ENCODE data around the gene LINGO1.

Gene LINGO1

GRCh38 chr15:77604973-77605372 lies 27.7 kb downstream of the LINGO1 start:
- no peak overlapping the region for H3K27ac ChIP-seq (ENCODE audit: low read depth, low read length)
- H2AFZ ChIP-seq (ENCODE audit: low read length, unreplicated experiment) = no peak overlapping the region
- H3K4me3 ChIP-seq (ENCODE audit: low read depth, low read length) = no peak overlapping the region
- H3K36me3 ChIP-seq (ENCODE audit: insufficient read depth, low read length) = no peaks in the 10 kb centered on the region
- H3K4me1 ChIP-seq (ENCODE audit: control insufficient read depth, insufficient read depth, low read length, unreplicated experiment) = peaks cover 19% of the 10 kb centered on the region
- no peaks in the 10 kb centered on the region for H3K27me3 ChIP-seq (ENCODE audit: insufficient read depth, low read length)
- no peaks in the 10 kb centered on the region for H3K79me2 ChIP-seq (ENCODE audit: control insufficient read depth, insufficient read depth, low read length, unreplicated experiment)

DNA sequence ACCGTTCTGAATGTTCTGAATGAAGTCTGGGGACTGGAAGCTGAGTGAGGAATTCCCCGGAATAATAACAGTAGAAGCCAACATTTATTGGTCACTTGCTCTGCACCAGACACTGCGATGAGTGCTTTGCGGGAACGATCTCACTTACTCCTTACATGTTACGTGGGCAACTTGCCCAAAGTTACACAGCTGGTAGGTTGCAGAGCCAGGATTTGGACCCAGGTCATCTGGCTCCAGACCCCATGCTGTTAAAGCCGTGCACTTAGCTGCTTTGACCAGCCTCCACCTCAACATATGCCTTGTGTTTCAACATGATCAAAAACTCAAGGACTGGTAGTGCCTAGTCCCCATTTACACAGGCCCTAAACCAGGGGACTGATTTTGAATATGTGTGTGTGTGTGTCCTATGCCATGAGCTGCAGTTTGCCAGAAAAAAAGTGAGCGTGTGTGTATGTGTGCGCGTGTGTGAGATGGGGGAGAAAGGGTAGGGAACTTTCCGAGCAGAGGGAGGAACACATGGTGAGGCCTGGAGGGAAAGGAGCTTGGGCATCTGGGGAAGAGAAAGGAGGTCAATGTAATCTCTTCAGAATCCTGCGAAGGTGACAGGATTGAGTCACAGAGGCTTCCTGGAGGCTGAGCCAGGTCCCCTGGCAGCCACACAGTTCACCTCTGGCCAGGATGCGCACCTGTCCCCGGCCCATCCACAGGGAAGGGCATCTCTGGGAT lies 28.9 kb downstream of the LINGO1 start:
- no peak overlapping the region for H3K4me3 ChIP-seq (ENCODE audit: low read depth, low read length)
- peaks cover 19% of the 10 kb centered on the region for H3K4me1 ChIP-seq (ENCODE audit: control insufficient read depth, insufficient read depth, low read length, unreplicated experiment)
- no peak overlapping the region for H2AFZ ChIP-seq (ENCODE audit: low read length, unreplicated experiment)

DNA sequence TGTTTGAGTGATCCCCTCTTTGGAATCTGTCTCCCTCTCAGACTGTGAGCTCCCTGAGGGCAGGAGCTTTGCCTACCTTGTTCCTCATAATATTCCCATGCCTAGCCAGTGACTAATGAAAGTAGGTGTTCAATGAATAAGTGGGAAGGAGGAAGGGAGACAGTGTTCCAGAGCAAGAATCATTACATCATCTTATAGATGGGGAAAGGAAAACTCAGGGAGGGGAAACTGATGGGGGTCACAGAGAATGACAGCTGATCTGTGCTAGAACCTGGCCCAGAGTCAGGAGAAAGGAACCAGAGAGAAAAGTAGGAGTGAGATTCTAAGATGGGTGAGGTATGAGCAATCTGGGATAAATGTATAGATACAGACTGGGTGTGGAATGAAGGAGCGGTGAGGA lies 29.9 kb downstream of the LINGO1 start:
- H3K36me3 ChIP-seq (ENCODE audit: insufficient read depth, low read length) = no peaks in the 10 kb centered on the region
- H3K27me3 ChIP-seq (ENCODE audit: insufficient read depth, low read length) = no peaks in the 10 kb centered on the region
- no peaks in the 10 kb centered on the region for H3K79me2 ChIP-seq (ENCODE audit: control insufficient read depth, insufficient read depth, low read length, unreplicated experiment)
- no peak overlapping the region for H3K4me3 ChIP-seq (ENCODE audit: low read depth, low read length)
- peaks cover 18% of the 10 kb centered on the region for H3K4me1 ChIP-seq (ENCODE audit: control insufficient read depth, insufficient read depth, low read length, unreplicated experiment)
- H2AFZ ChIP-seq (ENCODE audit: low read length, unreplicated experiment) = no peak overlapping the region
- H3K27ac ChIP-seq (ENCODE audit: low read depth, low read length) = no peak overlapping the region

More for the DNA sequence above, 28.9 kb downstream of the LINGO1 start:
- H3K36me3 ChIP-seq (ENCODE audit: insufficient read depth, low read length) = no peaks in the 10 kb centered on the region
- no peaks in the 10 kb centered on the region for H3K79me2 ChIP-seq (ENCODE audit: control insufficient read depth, insufficient read depth, low read length, unreplicated experiment)
- H3K27me3 ChIP-seq (ENCODE audit: insufficient read depth, low read length) = no peaks in the 10 kb centered on the region
- no peak overlapping the region for H3K27ac ChIP-seq (ENCODE audit: low read depth, low read length)

DNA sequence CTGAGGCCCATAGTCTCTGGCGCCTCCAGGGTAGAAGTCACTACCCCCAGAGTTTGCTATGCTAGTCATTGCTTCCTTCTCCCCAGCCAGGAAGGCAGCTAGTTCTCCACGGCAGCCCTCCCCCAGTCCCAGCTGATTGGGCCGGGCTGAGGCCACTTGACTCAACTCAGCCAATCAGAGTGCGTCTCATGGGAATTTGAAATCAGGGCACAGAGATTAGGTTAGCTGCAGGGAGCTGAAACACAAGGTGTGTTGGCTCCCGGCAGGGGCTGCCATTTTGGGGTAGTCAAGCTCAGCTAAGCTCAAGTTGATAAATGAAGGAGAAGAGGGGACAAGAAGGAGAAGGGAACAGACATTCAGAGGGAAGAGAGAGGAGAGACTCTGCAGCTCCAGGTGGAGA lies 32.8 kb downstream of the LINGO1 start:
- no peaks in the 10 kb centered on the region for H3K36me3 ChIP-seq (ENCODE audit: insufficient read depth, low read length)
- no peak overlapping the region for H3K27ac ChIP-seq (ENCODE audit: low read depth, low read length)
- H3K4me1 ChIP-seq (ENCODE audit: control insufficient read depth, insufficient read depth, low read length, unreplicated experiment) = no peaks in the 10 kb centered on the region
- H3K27me3 ChIP-seq (ENCODE audit: insufficient read depth, low read length) = no peaks in the 10 kb centered on the region
- H2AFZ ChIP-seq (ENCODE audit: low read length, unreplicated experiment) = peak overlapping the region; percentile 14
- H3K79me2 ChIP-seq (ENCODE audit: control insufficient read depth, insufficient read depth, low read length, unreplicated experiment) = no peaks in the 10 kb centered on the region
- H3K4me3 ChIP-seq (ENCODE audit: low read depth, low read length) = no peak overlapping the region

DNA sequence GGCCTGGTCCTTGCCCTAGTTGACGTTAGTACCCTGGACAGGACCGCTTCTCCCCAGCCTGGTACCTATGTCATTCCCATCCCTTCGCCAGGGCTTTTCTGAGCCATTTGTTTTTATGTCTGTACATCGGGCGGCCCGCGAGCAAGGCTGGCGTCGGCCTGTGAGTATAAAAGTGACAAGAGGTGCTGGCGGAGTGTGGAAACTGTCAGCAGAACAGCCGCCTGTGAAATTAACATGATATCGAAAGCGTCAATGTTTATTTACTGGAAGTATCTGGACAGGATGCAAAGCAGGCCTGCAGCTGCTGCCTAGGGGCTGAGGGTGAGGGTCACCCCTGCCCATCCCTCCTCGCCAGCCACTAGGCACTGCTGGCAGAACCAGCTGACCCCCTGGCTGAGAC lies 33.4 kb downstream of the LINGO1 start:
- H3K36me3 ChIP-seq (ENCODE audit: insufficient read depth, low read length) = no peaks in the 10 kb centered on the region
- no peaks in the 10 kb centered on the region for H3K79me2 ChIP-seq (ENCODE audit: control insufficient read depth, insufficient read depth, low read length, unreplicated experiment)
- no peak overlapping the region for H3K4me3 ChIP-seq (ENCODE audit: low read depth, low read length)
- H3K4me1 ChIP-seq (ENCODE audit: control insufficient read depth, insufficient read depth, low read length, unreplicated experiment) = no peaks in the 10 kb centered on the region
- no peak overlapping the region for H3K27ac ChIP-seq (ENCODE audit: low read depth, low read length)
- peak overlapping the region; percentile 14 for H2AFZ ChIP-seq (ENCODE audit: low read length, unreplicated experiment)
- no peaks in the 10 kb centered on the region for H3K27me3 ChIP-seq (ENCODE audit: insufficient read depth, low read length)

GRCh38 chr15:77598644-77599043 lies 34.1 kb downstream of the LINGO1 start:
- Histone ChIP-seq H3K4me1 (ENCODE audit: control insufficient read depth, insufficient read depth, low read length, unreplicated experiment) (no peaks in the 10 kb centered on the region), H3K27me3 (ENCODE audit: insufficient read depth, low read length) (no peaks in the 10 kb centered on the region), H3K79me2 (ENCODE audit: control insufficient read depth, insufficient read depth, low read length, unreplicated experiment) (no peaks in the 10 kb centered on the region), H3K4me3 (ENCODE audit: low read depth, low read length) (no peak overlapping the region), H3K36me3 (ENCODE audit: insufficient read depth, low read length) (no peaks in the 10 kb centered on the region), H2AFZ (ENCODE audit: low read length, unreplicated experiment) (no peak overlapping the region), H3K27ac (ENCODE audit: low read depth, low read length) (no peak overlapping the region)

- no peak overlapping the region for H3K27ac ChIP-seq (ENCODE audit: low read depth, low read length)
- no peak overlapping the region for H3K4me3 ChIP-seq (ENCODE audit: low read depth, low read length)
- H3K4me1 ChIP-seq (ENCODE audit: control insufficient read depth, insufficient read depth, low read length, unreplicated experiment) = no peaks in the 10 kb centered on the region
- no peak overlapping the region for H2AFZ ChIP-seq (ENCODE audit: low read length, unreplicated experiment)
- no peaks in the 10 kb centered on the region for H3K79me2 ChIP-seq (ENCODE audit: control insufficient read depth, insufficient read depth, low read length, unreplicated experiment)
- no peaks in the 10 kb centered on the region for H3K36me3 ChIP-seq (ENCODE audit: insufficient read depth, low read length)
- H3K27me3 ChIP-seq (ENCODE audit: insufficient read depth, low read length) = no peaks in the 10 kb centered on the region
These were observed 34.8 kb downstream of the LINGO1 start for GRCh38 chr15:77597804-77598453.

DNA sequence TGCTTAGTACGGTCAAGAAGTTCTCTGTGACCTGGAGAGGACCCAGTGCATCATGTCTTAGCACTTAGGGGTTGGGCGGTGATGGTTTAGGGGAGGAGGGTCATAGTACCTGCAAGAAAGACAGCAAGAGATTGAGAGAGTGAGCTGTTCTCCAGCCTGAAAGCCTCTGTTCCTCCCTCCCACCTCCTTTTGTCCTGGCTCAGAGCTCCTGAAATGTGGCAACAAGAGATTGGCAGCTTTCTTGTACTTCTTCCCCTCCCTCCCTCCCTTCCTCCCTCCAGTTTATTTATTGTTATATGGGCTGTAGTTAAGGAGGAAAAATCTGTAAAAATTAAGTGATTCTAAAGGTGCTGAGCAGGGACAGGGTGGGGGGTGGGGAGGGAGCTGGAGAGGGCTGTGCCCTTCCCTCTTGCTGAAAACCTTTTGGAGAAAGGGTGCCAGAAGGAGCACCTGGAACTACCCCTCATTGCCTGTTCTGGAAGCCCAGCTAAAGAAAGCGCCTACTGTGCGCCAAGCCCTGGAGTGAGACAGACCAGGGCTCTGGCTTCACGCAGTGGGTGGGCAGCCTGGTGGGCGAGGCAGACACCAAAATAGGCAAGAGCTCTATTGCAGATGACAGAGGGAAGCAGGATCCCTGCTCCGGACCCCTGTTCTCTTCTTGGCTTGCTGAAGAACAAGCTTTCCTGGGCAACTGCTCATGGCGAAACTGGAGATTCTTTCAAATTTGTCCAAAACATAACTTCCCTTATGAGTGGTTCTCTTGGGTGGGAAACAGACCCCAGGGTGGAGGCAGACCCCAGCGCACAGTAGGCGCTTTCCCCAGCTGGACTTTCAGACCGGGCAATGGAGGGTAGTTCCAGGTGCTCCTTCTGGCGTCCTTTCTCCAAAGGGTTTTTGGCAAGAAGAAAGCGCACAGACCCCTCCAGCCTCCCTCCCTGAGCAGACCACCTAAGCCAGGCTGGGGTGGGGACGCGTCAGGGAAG lies 35.6 kb downstream of the LINGO1 start:
- Histone ChIP-seq H3K4me1 (ENCODE audit: control insufficient read depth, insufficient read depth, low read length, unreplicated experiment) (no peaks in the 10 kb centered on the region), H3K27me3 (ENCODE audit: insufficient read depth, low read length) (no peaks in the 10 kb centered on the region), H2AFZ (ENCODE audit: low read length, unreplicated experiment) (no peak overlapping the region), H3K36me3 (ENCODE audit: insufficient read depth, low read length) (no peaks in the 10 kb centered on the region), H3K79me2 (ENCODE audit: control insufficient read depth, insufficient read depth, low read length, unreplicated experiment) (no peaks in the 10 kb centered on the region), H3K27ac (ENCODE audit: low read depth, low read length) (no peak overlapping the region), H3K4me3 (ENCODE audit: low read depth, low read length) (no peak overlapping the region)

DNA sequence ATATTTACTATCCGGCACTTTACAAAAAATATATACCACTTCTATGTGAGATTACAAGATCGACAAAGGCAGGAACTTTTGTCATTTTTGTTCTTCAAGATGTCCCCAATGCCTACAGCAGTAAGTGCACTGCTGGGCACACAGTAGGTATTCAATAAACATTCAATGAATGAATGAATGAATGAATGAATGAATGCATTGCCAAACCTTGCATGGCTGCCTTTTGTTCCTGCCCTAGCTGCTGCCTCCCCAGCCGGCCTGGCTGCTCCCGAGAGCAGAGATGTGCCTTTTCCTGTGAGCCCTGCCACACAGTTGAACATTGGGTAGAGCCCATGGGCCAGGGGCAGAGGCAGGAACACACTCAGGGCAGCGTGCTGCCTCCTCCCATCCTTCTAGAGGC lies 37.5 kb downstream of the LINGO1 start:
- no peak overlapping the region for H3K4me3 ChIP-seq (ENCODE audit: low read depth, low read length)
- H3K27ac ChIP-seq (ENCODE audit: low read depth, low read length) = no peak overlapping the region
- H2AFZ ChIP-seq (ENCODE audit: low read length, unreplicated experiment) = no peak overlapping the region
- no peaks in the 10 kb centered on the region for H3K79me2 ChIP-seq (ENCODE audit: control insufficient read depth, insufficient read depth, low read length, unreplicated experiment)
- H3K36me3 ChIP-seq (ENCODE audit: insufficient read depth, low read length) = no peaks in the 10 kb centered on the region
- no peaks in the 10 kb centered on the region for H3K27me3 ChIP-seq (ENCODE audit: insufficient read depth, low read length)
- no peaks in the 10 kb centered on the region for H3K4me1 ChIP-seq (ENCODE audit: control insufficient read depth, insufficient read depth, low read length, unreplicated experiment)

DNA sequence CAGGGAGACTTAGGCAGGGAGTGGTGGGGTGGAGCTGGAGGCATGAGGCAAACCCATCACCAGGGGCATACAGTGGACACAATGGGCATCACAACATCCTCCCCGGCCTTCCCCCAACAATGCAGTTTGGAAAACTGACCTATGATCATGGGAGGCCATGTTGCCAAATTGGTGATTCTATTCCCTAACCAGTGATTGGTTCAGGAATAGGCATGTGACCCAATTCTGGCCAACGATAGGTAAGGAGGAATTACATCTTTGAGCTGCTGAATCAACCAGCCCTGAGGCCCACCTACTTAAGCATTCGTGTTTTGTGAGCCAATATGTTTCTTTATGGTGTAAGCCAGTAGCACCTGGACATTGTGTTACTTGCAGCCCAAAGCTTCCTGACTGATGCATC lies 40.0 kb downstream of the LINGO1 start:
- Histone ChIP-seq H3K4me3 (ENCODE audit: low read depth, low read length) (no peak overlapping the region), H3K36me3 (ENCODE audit: insufficient read depth, low read length) (no peaks in the 10 kb centered on the region), H2AFZ (ENCODE audit: low read length, unreplicated experiment) (no peak overlapping the region), H3K79me2 (ENCODE audit: control insufficient read depth, insufficient read depth, low read length, unreplicated experiment) (no peaks in the 10 kb centered on the region), H3K27ac (ENCODE audit: low read depth, low read length) (no peak overlapping the region), H3K4me1 (ENCODE audit: control insufficient read depth, insufficient read depth, low read length, unreplicated experiment) (no peaks in the 10 kb centered on the region), H3K27me3 (ENCODE audit: insufficient read depth, low read length) (peaks cover 7% of the 10 kb centered on the region; the same call in 1 of the 2 replicates)
